Inferior parietal cortex (tissue), 1 donor: ENCODE data around the gene RAB17.

Experiments used
- DNase-seq: peaks from one replicate; pipeline ENCODE4 v3.0.0-alpha.2; 2016; ENCODE audit errors: extremely low spot score

The RAB17 gene

GRCh38 chr2:237577956-237578870, 12.3 kb downstream of the RAB17 start:
- no peak for DNase-seq

- DNase-seq = no peak
Measured at GRCh38 chr2:237577458-237577857, 13.1 kb downstream of the RAB17 start.

- no peak for DNase-seq
Measured at GRCh38 chr2:237576974-237577373, 13.6 kb downstream of the RAB17 start.

- DNase-seq = no peak
Measured at GRCh38 chr2:237575869-237576862, 14.4 kb downstream of the RAB17 start.

DNA sequence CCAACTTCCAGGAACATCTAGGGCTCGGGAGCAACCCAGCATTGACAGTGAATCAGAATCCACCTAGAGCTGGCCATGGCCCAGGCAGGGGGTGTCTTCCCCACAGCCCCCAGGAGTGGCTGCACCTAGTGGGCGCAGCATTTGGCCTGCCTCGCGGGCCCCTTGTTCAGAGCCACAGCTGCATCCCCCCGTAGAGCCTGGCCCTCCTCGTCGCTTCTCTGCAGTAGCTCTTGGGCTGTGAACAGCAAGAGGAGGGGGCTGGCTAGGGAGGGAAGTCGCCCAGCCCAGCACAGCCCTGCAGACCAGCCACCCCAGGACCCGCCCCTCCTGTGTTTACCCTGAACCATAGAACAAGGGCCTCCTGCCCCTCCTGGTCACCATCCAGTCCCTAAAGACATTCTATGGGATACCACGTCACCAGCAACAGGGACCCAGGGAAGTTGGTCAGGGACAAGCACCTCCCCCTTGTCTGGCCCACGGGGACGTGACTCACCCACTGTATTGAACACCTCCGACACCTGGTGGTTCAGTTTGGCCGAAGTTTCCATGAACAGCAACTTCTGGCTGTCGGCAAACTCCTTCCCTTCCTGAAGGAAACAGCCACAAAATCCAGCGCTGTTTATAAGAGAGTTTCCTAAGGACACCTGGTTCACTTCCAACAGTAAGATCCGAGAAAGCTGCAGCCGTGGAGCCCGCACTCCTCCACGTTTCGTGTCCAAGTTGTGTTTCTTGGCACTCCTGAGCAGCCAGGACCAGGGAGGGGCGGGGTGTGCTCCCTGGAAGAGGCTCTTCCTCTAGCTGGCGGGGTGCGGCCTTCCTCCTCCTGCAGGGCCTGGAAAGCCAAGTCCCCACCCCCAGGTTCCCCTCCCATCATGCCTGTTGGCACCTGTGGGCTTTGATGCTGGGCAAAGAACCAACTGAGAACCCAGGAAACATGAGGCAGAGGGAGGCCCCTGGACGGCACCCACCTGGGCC, 15.4 kb downstream of the RAB17 start:
- no peak for DNase-seq

GRCh38 chr2:237574467-237574866, 16.1 kb downstream of the RAB17 start:
- no peak for DNase-seq

DNA sequence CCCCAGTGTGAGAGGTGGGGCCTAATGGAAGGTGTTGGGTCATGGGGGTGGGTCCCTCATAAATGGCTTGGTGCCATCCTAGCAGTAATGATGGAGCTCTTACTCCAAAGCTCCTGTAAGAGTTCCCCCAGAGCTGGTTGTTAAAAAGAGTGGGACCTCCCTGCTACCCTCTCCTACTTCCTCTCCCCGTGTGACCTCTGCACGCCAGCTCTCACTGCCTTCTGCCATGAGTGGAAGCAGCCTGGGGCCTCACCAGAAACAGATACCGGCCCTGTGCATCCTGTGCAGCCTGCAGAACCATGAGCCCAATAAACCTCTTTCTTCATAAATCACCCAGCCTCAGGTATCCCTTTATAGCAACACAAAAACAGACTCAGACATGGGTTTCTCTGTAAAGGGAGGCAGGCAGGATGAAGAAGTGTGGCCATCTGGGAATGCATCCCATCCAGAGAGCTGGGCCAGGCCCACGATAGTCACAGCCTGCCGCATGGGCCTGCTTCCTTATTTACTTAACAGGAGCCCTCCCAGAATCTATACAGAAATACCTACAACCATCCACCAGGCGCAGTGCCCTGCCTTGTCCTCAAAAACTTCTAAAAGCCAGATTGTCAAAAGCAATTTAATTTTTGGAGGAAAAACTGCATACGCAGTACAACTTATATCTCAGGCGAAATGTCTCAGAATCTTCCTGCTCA, 16.7 kb downstream of the RAB17 start:
- no peak for DNase-seq

DNA sequence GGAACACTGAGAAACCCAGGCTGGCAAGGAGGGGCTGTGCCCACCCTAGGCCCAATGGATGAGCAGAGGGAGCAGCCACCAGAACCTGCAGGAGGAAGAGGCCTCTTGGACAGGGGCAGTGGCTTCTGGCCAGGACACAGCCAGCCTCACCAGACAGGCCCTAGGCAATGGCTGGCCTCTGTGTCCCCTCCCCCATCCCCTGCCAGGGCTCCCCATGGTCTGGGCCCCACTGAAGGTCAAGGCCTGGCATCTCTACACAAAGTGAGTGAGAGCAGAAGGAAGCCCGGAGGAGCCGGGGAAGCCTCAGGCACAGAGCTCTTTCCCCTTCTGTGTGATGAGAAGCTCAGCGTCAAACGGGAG, 17.8 kb downstream of the RAB17 start:
- DNase-seq = no peak

DNA sequence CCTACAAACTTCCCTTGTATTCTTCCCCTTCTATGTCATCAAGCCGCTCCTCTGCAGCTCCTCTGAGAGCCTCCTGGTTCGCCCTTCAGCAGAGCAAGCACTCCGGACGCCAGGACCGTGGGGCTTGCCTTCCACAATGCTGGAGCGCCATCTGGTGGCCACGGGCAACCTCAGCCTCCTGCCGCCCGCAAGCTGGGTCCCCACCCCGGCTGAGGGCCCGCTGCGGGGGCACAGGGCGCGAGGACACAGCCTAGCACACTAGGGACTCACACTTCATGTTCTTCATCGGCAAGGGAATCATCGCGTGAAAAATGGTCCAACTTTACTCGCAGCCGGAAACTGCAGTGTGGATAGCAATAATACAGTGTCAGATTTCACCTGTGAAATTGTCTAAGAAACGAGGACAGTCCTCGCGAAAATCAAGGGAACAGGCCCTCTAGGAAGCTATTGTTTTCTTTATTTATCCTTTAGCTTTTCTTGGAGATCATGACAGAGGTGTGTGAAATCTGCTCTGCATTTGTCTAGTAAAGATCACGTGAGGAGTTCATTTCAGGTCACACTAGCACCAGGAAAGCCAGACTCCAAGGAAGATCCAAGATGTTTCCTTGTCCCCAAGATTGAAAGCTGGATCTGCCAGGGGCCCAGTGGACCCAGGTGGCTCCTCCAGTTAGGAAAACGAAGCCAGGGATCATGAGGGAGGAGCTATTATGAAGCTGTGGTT, 18.4 kb downstream of the RAB17 start:
- peak; percentile 85 for DNase-seq

DNA sequence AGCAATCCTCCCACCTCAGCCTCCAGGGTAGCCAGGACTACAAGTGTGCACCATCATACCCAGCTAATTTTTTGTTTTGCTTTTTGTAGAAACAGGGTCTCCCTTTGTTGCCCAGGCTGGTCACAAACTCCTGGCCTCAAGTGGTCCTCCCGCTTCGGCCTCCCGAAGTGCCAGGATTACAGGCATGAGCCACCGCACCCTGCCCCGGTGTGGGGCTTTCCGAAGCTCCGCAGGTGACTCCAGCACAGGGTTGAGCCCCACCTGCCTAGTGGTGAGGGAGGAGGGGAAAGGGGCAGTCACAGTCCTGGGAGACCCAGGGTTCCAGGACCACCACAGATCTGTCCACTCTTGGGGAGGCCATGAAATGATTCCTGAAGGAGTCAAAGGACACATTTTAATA, 19.0 kb downstream of the RAB17 start:
- DNase-seq = no peak

DNA sequence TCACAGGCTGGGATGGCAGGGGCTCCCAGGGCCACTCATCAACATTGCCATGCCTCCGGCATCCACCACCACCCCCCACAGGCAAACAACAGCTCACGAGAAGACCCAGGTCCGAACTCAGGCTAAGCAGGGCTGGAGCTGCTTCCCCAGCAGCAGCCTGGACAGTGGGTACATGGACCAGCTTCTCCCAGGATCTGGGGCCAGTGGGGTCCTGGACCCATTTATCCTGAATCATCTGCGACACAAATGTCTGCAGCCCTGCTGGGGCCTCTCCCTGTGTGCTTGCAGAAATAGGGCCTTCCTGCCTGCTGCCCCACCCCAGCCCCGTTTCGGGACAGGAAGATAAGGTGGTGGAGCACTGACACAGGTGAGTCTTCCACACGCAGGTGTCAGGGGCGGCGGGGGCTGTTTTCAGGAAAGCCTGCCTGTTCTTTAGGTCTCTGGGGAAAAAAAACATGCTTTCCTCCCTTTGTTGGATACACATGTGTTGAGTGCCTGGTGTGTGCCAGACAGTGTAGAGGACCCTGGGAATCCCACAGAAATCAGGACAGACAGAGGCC, 19.7 kb downstream of the RAB17 start:
- no peak for DNase-seq

- no peak for DNase-seq
Measured at GRCh38 chr2:237569896-237570295, 20.6 kb downstream of the RAB17 start.

DNA sequence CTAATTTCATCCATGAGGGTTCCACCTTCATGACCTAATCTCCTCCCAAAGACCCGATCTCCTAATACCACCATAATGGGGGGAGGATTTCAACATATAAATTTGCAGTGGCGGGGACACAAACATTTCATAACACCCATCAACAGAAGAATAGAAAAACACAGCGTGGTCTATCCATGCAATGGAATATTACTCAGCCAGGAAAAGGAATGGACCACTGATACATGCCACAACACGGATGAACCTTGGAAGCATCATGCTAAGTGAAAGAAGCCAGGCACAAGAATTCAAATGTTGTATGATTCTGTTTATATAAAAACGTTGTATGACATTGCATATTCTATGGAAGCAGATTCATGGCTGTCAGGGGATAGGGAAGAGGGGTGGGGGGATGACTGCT, 21.5 kb downstream of the RAB17 start:
- DNase-seq = no peak

GRCh38 chr2:237568121-237568660, 22.3 kb downstream of the RAB17 start:
- no peak for DNase-seq

- no peak for DNase-seq
Measured at GRCh38 chr2:237567276-237568029, 23.1 kb downstream of the RAB17 start.

- DNase-seq = no peak
Measured at GRCh38 chr2:237566401-237567235, 23.9 kb downstream of the RAB17 start, which contains the start of gene PRLH. Gene PRLH, plus strand, starts transcription at chr2:237566574. Its CDS starts 0 bp downstream, at chr2:237566574.

- DNase-seq = no peak
Measured at GRCh38 chr2:237565974-237566373, 24.6 kb downstream of the RAB17 start.
